Eye (tissue), 1 donor: ENCODE data around the gene TAF11L14.
"Not testable (repeated sequence)": the region's sequence is repeated elsewhere in the genome, so short reads cannot be mapped to it uniquely, and the experiment has no call there.

Experiments used
- DNase-seq: peaks from one replicate; pipeline ENCODE4 v3.0.0-alpha.2; 2015

Gene TAF11L14

DNA sequence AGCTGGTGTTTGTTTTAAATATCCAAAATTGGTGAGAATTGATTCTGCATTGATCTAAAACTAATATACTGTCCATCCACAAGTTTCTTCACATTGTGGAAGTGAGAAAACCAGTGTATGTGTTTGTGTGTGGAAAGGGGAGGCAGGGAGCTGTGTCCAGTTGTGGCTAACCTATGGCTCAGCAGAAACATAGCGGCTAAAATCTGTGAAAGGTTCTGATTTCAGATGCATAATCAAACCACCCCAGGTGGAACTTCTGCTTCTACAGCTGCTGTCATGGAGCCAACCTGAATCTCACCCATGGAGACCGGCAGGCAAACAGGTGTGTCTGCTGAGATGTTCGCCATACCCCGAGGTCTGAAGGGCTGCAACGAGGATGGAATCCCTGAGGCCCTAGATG is at the start of gene TAF11L14:
Gene TAF11L14, plus strand, starts transcription at position 301 of the 400 bp plus-strand sequence.
- no peak for DNase-seq

- not testable (repeated sequence) for DNase-seq
Observed at GRCh38 chr5:17585658-17586057, 48.6 kb upstream of the TAF11L14 start, which contains the start of gene TAF11L7. TSS of gene TAF11L7 (minus strand) at chr5:17585758.

DNA sequence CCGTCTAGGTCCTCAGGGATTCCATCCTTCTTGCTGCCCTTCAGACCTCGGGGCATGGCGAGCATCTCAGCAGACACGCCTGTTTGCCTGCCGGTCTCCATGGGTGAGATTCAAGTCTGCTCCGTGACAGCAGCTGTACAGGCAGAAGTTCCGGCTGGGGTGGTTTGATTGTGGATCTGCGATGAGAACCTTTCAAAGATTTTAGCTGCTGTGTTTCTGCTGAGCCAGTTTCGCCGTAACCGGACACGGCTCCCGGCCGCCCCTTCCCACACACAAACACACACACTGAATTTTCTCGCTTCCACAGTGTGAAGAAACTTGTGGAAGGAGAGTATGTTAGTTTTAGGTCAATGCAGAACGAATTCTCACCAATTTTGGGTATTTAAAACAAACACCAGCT is 43.4 kb upstream of the TAF11L14 start, which contains the start of gene TAF11L8:
Gene TAF11L8, minus strand, starts transcription at position 101 of the 400 bp plus-strand sequence.
- not testable (repeated sequence) for DNase-seq

DNA sequence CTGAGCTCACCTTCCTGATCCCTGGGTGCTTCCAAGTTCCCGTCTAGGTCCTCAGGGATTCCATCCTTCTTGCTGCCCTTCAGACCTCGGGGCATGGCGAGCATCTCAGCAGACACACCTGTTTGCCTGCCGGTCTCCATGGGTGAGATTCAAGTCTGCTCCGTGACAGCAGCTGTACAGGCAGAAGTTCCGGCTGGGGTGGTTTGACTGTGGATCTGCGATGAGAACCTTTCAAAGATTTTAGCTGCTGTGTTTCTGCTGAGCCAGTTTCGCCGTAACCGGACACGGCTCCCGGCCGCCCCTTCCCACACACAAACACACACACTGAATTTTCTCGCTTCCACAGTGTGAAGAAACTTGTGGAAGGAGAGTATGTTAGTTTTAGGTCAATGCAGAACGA is 40.0 kb upstream of the TAF11L14 start, which contains the start of gene TAF11L9:
Gene TAF11L9, minus strand, starts transcription at position 140 of the 400 bp plus-strand sequence.
- not testable (repeated sequence) for DNase-seq

GRCh38 chr5:17597728-17598127 is 36.5 kb upstream of the TAF11L14 start, which contains the start of gene TAF11L10:
TSS of gene TAF11L10 (minus strand) at chr5:17597828.
- DNase-seq = not testable (repeated sequence)

- not testable (repeated sequence) for DNase-seq
Observed at GRCh38 chr5:17603880-17604279, 30.4 kb upstream of the TAF11L14 start, which contains the start of gene TAF11L11. TSS of gene TAF11L11 (plus strand) at chr5:17604183.

DNA sequence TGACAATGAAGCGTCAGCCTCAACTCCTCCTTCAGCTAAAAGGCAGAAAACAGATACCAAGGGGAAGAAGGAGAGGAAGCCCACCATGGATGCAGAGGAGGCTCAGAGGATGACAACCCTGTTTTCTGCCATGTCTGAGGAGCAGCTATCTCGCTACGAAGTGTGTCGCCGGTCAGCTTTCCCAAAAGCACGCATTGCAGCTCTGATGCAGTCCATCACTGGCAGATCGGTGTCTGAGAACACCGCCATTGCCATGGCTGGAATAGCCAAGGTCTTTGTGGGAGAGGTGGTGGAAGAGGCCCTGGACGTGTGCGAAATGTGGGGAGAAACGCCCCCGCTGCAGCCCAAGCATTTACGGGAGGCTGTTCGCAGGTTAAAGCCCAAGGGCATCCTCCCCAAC is 29.3 kb upstream of the TAF11L14 start:
- no peak for DNase-seq

GRCh38 chr5:17607461-17607860 is 26.8 kb upstream of the TAF11L14 start:
- not testable (repeated sequence) for DNase-seq

GRCh38 chr5:17610092-17610491 is 24.2 kb upstream of the TAF11L14 start, which contains the start of gene TAF11L12:
TSS of gene TAF11L12 (plus strand) at chr5:17610392.
- not testable (repeated sequence) for DNase-seq

DNA sequence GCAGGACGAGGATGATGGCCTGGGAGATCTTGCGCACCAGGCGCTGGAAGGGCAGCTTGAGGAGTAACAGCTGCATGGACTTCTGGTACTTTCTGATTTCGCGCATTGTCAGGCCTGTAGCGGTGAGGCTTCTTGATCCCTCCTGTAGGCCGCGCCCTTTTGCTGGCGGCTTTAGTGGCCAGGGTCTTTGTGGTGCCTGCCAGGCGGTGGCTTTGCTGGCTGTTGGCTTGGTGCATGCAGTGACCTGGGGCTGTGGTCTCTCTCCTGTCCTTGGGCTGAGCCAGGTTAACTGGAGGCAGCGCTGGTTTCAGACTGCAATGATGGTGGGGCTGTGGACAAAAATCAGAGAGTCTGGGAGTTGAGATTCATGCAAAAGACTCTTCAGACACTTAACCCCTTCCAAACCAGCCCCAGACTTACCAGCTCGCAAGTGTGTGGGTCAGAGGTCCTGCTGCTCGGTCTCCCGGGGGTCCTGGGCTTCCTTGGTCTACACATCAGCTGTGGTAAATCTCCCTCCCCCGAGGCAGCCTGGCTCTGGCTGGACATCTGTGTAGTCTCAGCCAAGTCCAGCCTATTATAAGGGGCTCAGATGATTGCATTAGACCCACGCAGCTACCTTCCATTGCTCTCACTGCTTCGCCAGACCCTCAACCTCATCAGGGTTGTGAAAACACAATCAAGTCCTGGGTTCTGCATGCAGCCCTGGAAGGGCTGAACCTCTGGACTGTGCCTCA is 19.2 kb upstream of the TAF11L14 start:
- DNase-seq = no peak

DNA sequence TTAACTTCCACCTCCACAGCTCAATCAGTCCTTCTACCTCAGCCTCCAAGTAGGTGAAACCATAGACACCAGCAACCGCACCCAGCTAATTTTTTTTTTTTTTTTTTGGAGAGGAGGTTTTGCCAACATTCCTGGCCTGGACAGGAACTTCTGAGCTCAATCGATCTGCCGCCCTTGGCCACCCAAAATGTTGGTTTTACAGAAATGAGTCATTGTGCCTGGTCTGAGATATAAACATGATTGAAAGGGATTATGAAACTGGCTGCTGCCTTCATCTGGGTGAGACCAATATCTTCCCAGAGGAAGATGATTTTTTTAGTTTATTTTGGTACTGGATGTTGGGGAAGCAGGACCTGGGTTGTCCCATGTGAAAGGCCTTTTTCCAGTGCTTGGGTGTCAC is 14.9 kb upstream of the TAF11L14 start:
- no peak for DNase-seq

- DNase-seq = no peak
Observed at GRCh38 chr5:17620627-17621026, 13.6 kb upstream of the TAF11L14 start.

GRCh38 chr5:17625686-17626085 is 8.6 kb upstream of the TAF11L14 start:
- DNase-seq = no peak

GRCh38 chr5:17631788-17632187 is 2.5 kb upstream of the TAF11L14 start, which contains the start of gene TAF11L13:
TSS of gene TAF11L13 (plus strand) at chr5:17632088.
- not testable (repeated sequence) for DNase-seq

GRCh38 chr5:17649232-17649631 is 15.0 kb downstream of the TAF11L14 start:
- not testable (repeated sequence) for DNase-seq

DNA sequence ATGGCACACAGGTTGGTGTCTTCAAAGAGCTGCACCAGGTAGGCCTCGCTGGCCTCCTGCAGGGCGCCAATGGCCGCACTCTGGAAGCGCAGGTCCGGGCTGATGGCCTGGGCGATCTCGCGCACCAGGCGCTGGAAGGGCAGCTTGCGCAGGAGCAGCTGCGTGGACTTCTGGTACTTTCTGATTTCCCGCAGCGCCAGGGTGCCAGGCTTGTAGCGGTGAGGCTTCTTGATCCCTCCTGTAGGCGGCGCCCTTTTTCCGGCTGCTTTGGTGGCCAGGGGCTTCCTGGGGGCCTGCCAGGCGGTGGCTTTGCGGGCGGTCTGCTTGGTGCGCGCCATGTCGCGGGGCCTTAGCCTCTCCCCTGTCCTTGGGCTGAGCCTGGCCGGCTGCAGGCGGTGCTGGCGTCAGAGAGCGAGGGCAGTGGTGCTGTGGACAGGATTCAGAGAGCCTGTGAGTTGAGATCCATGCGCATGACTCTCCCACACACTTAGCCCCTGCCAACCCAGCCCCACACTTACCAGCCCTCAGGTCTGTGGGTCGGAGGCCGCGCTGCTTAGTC is 21.0 kb downstream of the TAF11L14 start:
- DNase-seq = not testable (repeated sequence)

DNA sequence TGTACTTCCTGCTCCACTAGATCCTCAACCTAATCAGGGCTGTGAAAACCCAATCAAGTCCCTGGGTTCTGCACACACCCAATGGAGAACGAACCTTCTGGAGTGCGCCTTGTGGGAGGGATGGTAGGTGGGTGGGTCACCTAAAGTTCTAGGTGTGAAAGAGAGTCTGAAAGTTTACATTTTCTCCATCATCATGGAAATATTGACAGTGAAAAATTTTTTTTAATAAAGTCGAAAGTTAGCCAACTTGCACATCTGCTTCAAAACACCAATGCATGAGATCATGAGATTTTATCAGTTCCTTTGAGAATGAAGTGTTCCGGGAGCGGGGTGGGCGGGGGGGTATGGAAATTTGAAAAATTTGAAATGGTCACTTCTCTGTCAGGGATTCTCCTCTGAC is 21.7 kb downstream of the TAF11L14 start:
- DNase-seq = no peak

- DNase-seq = no peak
Observed at GRCh38 chr5:17663182-17663581, 28.9 kb downstream of the TAF11L14 start.

GRCh38 chr5:17665836-17666235 is 31.6 kb downstream of the TAF11L14 start:
- DNase-seq = no peak

DNA sequence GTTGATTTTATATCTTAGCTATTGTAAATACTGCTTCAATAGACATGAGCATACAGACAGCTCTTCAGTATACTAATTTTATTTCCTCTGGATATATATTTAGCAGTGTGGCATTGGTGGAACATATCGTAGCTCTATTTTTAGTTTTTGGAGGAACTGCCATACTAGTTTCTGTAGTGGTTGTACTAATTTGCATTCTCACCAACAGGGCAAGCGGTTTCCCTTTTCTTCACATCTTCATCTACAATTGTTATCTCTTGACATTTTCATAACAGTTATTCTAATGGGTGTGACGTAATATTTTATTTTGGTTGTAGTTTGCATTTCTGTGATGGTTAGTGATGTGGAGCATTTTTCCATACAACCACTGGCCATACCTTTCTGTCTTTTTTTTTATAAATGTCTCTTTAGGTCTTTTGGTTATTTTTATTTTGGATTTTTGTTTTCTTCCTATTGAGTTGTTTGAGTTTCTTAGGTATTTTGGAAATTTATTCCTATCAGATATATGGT is 32.5 kb downstream of the TAF11L14 start:
- DNase-seq = no peak

GRCh38 chr5:17670353-17670752 is 36.1 kb downstream of the TAF11L14 start:
- DNase-seq = no peak

DNA sequence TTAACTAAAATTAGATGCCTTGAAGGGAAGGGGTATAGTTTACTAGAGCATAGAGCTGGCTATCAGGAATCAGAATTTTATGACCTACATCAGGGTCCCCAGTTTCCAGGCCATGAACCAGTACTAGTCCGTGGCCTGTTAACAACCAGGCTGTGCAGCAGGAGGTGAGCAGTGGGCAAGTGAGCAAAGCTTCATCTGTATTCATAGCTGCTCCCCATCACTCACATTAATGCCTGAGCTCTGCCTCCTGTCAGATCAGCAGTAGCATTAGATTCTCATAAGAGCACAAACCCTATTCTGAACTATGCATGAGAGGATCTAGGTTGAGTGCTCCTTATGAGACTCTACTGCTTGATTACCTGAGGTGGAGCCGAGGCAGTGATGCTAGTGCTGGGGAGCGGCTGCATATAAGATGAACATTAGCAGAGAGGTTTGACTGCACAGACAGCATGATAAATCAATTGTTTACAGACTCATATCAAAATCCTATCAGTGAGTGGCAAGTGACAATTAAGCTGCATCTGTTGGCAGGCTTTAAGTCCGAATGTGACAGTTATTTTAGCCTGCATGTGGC is 44.6 kb downstream of the TAF11L14 start:
- no peak for DNase-seq

- no peak for DNase-seq
Observed at GRCh38 chr5:17679597-17680203, 45.4 kb downstream of the TAF11L14 start.
